Putamen (tissue), 1 donor: ENCODE data around the gene CEND1.
A peak's percentile ranks its signal among the peaks of the same experiment; 100 is the strongest.

Experiments
- DNase-seq: peaks from one replicate; pipeline ENCODE4 v3.0.0-alpha.2; 2016; ENCODE audit warnings: low spot score

CEND1 gene

GRCh38 chr11:789943-790342 is at the start of gene CEND1:
Gene CEND1, minus strand, starts transcription at chr11:790090. Its CDS starts 1,514 bp downstream, at chr11:788576.
- peak; percentile 81 for DNase-seq

- DNase-seq: no peak
Observed at GRCh38 chr11:839280-839623, 49.4 kb upstream of the CEND1 start.

GRCh38 chr11:838441-839279 is 48.8 kb upstream of the CEND1 start:
- DNase-seq: no peak

- DNase-seq: no peak
Observed at GRCh38 chr11:837990-838307, 48.1 kb upstream of the CEND1 start.

GRCh38 chr11:837189-837989 is 47.5 kb upstream of the CEND1 start:
- DNase-seq: no peak

- no peak for DNase-seq
Observed at GRCh38 chr11:836700-837099, 46.8 kb upstream of the CEND1 start.

- DNase-seq: no peak
Observed at GRCh38 chr11:836274-836673, 46.4 kb upstream of the CEND1 start.

GRCh38 chr11:834371-835316 is 44.8 kb upstream of the CEND1 start:
- no peak for DNase-seq

- no peak for DNase-seq
Observed at GRCh38 chr11:833849-834311, 44.0 kb upstream of the CEND1 start.

- DNase-seq: no peak
Observed at GRCh38 chr11:833114-833791, 43.4 kb upstream of the CEND1 start.

- no peak for DNase-seq
Observed at GRCh38 chr11:832529-833113, 42.7 kb upstream of the CEND1 start, which contains the start of gene CD151. Gene CD151, plus strand, starts transcription at chr11:832952. Its CDS starts 3,118 bp downstream, at chr11:836070.

- DNase-seq: no peak
Observed at GRCh38 chr11:831961-832528, 42.2 kb upstream of the CEND1 start.

- no peak for DNase-seq
Observed at GRCh38 chr11:831118-831864, 41.4 kb upstream of the CEND1 start.

GRCh38 chr11:830295-831117 is 40.6 kb upstream of the CEND1 start:
- no peak for DNase-seq

- DNase-seq: no peak
Observed at GRCh38 chr11:829847-830294, 40.0 kb upstream of the CEND1 start.

GRCh38 chr11:829176-829846 is 39.4 kb upstream of the CEND1 start:
- DNase-seq: no peak

- no peak for DNase-seq
Observed at GRCh38 chr11:828506-829175, 38.8 kb upstream of the CEND1 start.

- no peak for DNase-seq
Observed at GRCh38 chr11:827897-828192, 38.0 kb upstream of the CEND1 start, which contains the start of gene CRACR2B. Gene CRACR2B, plus strand, starts transcription at chr11:827919. Its CDS starts 689 bp downstream, at chr11:828608.
